ENCODE data around the gene RNU5B-1. TPM values are rescaled to one million over a fixed set of nuclear protein-coding genes. Genes with fewer than 3 reads are reported as not detected.
"Not testable (repeated sequence)": the region's sequence is repeated elsewhere in the genome, so short reads cannot be mapped to it uniquely, and the experiment has no call there.

The RNU5B-1 gene
- total RNA-seq, 1 experiment from 2014 or later: not detected

GRCh38 chr15:65339416-65339815 lies 34.9 kb downstream of the RNU5B-1 start:
- no peaks in the 10 kb centered on the region for H3K27me3 ChIP-seq
- no peaks in the 10 kb centered on the region for H3K9me3 ChIP-seq (replicated peaks)
- no peaks in the 10 kb centered on the region for H3K36me3 ChIP-seq
- H3K4me1 ChIP-seq: peaks cover 5% of the 10 kb centered on the region; the same call in 1 of the 2 replicates
- no peak overlapping the region for H3K27ac ChIP-seq
- no peak overlapping the region for H3K4me3 ChIP-seq
- DNase-seq: no peak

- H3K4me3 ChIP-seq: no peak overlapping the region
- no peak for DNase-seq
- peaks cover 5% of the 10 kb centered on the region; the same call in 1 of the 2 replicates for H3K4me1 ChIP-seq
- no peaks in the 10 kb centered on the region for H3K27me3 ChIP-seq
- H3K9me3 ChIP-seq (replicated peaks): no peaks in the 10 kb centered on the region
- no peak overlapping the region for H3K27ac ChIP-seq
- no peaks in the 10 kb centered on the region for H3K36me3 ChIP-seq
These were observed 35.4 kb downstream of the RNU5B-1 start for GRCh38 chr15:65339920-65340319.

GRCh38 chr15:65342493-65342892 lies 38.0 kb downstream of the RNU5B-1 start:
- Histone ChIP-seq H3K27ac (no peak overlapping the region), H3K4me3 (no peak overlapping the region), H3K4me1 (peaks cover 3% of the 10 kb centered on the region; the same call in 1 of the 2 replicates), H3K36me3 (no peaks in the 10 kb centered on the region), H3K27me3 (no peaks in the 10 kb centered on the region), H3K9me3 (replicated peaks) (no peaks in the 10 kb centered on the region)
- DNase-seq: no peak

GRCh38 chr15:65343374-65343981 lies 39.0 kb downstream of the RNU5B-1 start:
- no peak for DNase-seq
- Histone ChIP-seq H3K9me3 (replicated peaks) (no peaks in the 10 kb centered on the region), H3K27me3 (no peaks in the 10 kb centered on the region), H3K4me3 (no peak overlapping the region), H3K36me3 (no peaks in the 10 kb centered on the region), H3K27ac (no peak overlapping the region), H3K4me1 (no peaks in the 10 kb centered on the region; the same call in 1 of the 2 replicates)

GRCh38 chr15:65344214-65344913 lies 39.9 kb downstream of the RNU5B-1 start:
- no peak overlapping the region for H3K4me3 ChIP-seq

GRCh38 chr15:65344914-65345275 lies 40.4 kb downstream of the RNU5B-1 start:
- H3K9me3 ChIP-seq (replicated peaks): no peaks in the 10 kb centered on the region
- no peaks in the 10 kb centered on the region for H3K36me3 ChIP-seq
- H3K4me1 ChIP-seq: no peaks in the 10 kb centered on the region; the same call in 1 of the 2 replicates
- no peaks in the 10 kb centered on the region for H3K27me3 ChIP-seq
- no peak for DNase-seq
- H3K27ac ChIP-seq: no peak overlapping the region
- no peak overlapping the region for H3K4me3 ChIP-seq

More at GRCh38 chr15:65344214-65344913, 39.9 kb downstream of the RNU5B-1 start:
- Histone ChIP-seq H3K4me1 (no peaks in the 10 kb centered on the region; the same call in 1 of the 2 replicates), H3K27ac (no peak overlapping the region), H3K27me3 (no peaks in the 10 kb centered on the region), H3K36me3 (no peaks in the 10 kb centered on the region), H3K9me3 (replicated peaks) (no peaks in the 10 kb centered on the region)
- no peak for DNase-seq

- Histone ChIP-seq H3K4me3 (no peak overlapping the region), H3K4me1 (no peaks in the 10 kb centered on the region; the same call in 1 of the 2 replicates), H3K27ac (no peak overlapping the region), H3K27me3 (no peaks in the 10 kb centered on the region), H3K36me3 (no peaks in the 10 kb centered on the region), H3K9me3 (replicated peaks) (no peaks in the 10 kb centered on the region; the same call in 1 of the 2 replicates)
- peak in 1 of 2 experiments; percentile 47 for DNase-seq
These were observed 42.5 kb downstream of the RNU5B-1 start for GRCh38 chr15:65346856-65347598.

- H3K27ac ChIP-seq; H3K9me3 ChIP-seq (replicated peaks); DNase-seq; H3K36me3 ChIP-seq; H3K4me3 ChIP-seq; H3K4me1 ChIP-seq; H3K27me3 ChIP-seq: not testable (repeated sequence)
These were observed 43.3 kb downstream of the RNU5B-1 start for GRCh38 chr15:65347756-65348155.

GRCh38 chr15:65349338-65349737 lies 44.9 kb downstream of the RNU5B-1 start:
- no peak for DNase-seq
- no peak overlapping the region for H3K4me3 ChIP-seq

GRCh38 chr15:65351972-65352371 lies 47.5 kb downstream of the RNU5B-1 start:
- H3K27me3 ChIP-seq; H3K27ac ChIP-seq; H3K9me3 ChIP-seq (replicated peaks); H3K36me3 ChIP-seq; H3K4me1 ChIP-seq; DNase-seq; H3K4me3 ChIP-seq: not testable (repeated sequence)

More at GRCh38 chr15:65349338-65349737, 44.9 kb downstream of the RNU5B-1 start:
- Histone ChIP-seq H3K9me3 (replicated peaks) (peaks cover 4% of the 10 kb centered on the region; the same call in 1 of the 2 replicates), H3K27ac (no peak overlapping the region), H3K4me1 (no peaks in the 10 kb centered on the region; the same call in 1 of the 2 replicates), H3K27me3 (no peaks in the 10 kb centered on the region), H3K36me3 (no peaks in the 10 kb centered on the region)

Other genes with a start within 250 kb of the RNU5B-1 start
- gene RASL12, start 236.7 kb upstream of the RNU5B-1 start, total RNA-seq (2014; rRNA removed; shearing (Covaris generic)): 0.08 TPM in 1 of 2 replicates, not detected in the other
- 0.08 and 0.15 TPM in 2 replicates for gene KBTBD13, start 227.9 kb upstream of the RNU5B-1 start, total RNA-seq (2014; rRNA removed; shearing (Covaris generic))
- 0.59 and 0.73 TPM in 2 replicates for gene UBAP1L, start 189.5 kb upstream of the RNU5B-1 start, total RNA-seq (2014; rRNA removed; shearing (Covaris generic))
- gene PDCD7, start 170.9 kb upstream of the RNU5B-1 start, total RNA-seq (2014; rRNA removed; shearing (Covaris generic)): 22.8 and 25.4 TPM in 2 replicates
- gene CLPX, start 119.3 kb upstream of the RNU5B-1 start, total RNA-seq (2014; rRNA removed; shearing (Covaris generic)): 43.3 and 44.2 TPM in 2 replicates
- gene CILP, start 93.2 kb upstream of the RNU5B-1 start, total RNA-seq (2014; rRNA removed; shearing (Covaris generic)): 0.05 TPM in 1 of 2 replicates, not detected in the other
- 12.9 TPM in 2 replicates for gene PARP16, start 17.8 kb upstream of the RNU5B-1 start, total RNA-seq (2014; rRNA removed; shearing (Covaris generic))
- gene RNU5A-1, start 8.6 kb upstream of the RNU5B-1 start, total RNA-seq (2014; rRNA removed; shearing (Covaris generic)): not detected in 2 replicates
- 6.6 and 8.7 TPM in 2 replicates for gene IGDCC3, start 73.3 kb downstream of the RNU5B-1 start, total RNA-seq (2014; rRNA removed; shearing (Covaris generic))
- 7.3 and 8.6 TPM in 2 replicates for gene IGDCC4, start 118.3 kb downstream of the RNU5B-1 start, total RNA-seq (2014; rRNA removed; shearing (Covaris generic))
- gene DPP8, start 213.0 kb downstream of the RNU5B-1 start, total RNA-seq (2014; rRNA removed; shearing (Covaris generic)): 30.7 and 34.7 TPM in 2 replicates
- 183 and 186 TPM in 2 replicates for gene HACD3, start 225.8 kb downstream of the RNU5B-1 start, total RNA-seq (2014; rRNA removed; shearing (Covaris generic))